ENCODE results near the gene ADAMTSL1.

ADAMTSL1 gene

DNA sequence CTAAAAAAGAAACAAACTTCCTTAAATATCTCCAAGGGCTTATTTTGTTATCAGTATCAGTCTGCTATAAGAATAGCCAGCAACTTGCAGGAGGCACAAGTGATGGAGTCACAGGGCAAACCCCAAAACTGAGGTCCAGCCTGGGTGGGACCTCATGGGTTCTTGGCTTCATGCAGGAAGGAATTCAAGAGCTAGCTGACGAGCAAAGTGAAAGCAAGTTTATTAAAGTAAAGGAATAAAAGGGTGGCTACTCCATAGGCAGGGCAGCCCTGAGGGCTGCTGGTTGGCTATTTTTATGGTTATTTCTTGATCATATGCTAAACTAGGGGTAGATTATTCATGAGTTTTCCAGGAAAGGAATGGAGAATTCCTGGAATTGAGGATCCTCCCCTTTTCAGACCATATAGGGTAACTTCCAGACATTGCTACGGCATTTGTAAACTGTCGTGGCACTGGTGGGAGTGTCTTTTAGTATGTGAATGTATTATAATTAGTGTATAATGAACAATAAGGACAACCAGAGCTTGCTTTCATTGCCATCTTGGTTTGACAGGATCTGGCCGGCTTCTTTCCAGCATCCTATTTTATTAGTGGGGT is 231.9 kb downstream of the ADAMTSL1 start:
- DNase-seq, result no peak

DNA sequence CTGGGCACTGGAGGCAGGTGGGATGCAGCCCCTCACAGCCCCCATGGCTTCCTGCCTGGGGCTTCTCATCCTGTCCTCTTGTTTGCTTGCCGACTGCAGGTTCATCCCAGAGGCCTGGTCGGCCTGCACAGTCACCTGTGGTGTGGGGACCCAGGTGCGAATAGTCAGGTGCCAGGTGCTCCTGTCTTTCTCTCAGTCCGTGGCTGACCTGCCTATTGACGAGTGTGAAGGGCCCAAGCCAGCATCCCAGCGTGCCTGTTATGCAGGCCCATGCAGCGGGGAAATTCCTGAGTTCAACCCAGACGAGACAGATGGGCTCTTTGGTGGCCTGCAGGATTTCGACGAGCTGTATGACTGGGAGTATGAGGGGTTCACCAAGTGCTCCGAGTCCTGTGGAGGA is 232.7 kb downstream of the ADAMTSL1 start:
- DNase-seq, result no peak

DNA sequence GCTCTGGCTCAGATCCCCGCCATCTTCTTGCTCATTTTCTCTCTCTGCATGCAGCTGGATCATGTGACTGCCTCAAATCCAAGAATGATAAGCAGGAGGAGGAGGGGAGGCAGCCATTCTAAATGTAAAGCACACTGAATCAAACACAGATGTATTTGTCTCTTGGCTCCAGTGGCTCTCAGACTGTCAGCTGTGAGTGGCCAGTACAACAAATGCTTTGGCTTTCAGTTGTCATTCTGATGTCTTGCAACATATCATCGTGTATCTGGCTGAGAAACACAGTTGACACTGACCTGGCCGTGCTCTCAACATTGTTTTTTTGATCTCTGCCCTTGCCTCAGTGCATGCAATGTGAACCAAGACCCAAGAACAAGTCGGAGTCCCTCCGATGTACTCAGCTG is 233.1 kb downstream of the ADAMTSL1 start:
- no peak for DNase-seq

DNA sequence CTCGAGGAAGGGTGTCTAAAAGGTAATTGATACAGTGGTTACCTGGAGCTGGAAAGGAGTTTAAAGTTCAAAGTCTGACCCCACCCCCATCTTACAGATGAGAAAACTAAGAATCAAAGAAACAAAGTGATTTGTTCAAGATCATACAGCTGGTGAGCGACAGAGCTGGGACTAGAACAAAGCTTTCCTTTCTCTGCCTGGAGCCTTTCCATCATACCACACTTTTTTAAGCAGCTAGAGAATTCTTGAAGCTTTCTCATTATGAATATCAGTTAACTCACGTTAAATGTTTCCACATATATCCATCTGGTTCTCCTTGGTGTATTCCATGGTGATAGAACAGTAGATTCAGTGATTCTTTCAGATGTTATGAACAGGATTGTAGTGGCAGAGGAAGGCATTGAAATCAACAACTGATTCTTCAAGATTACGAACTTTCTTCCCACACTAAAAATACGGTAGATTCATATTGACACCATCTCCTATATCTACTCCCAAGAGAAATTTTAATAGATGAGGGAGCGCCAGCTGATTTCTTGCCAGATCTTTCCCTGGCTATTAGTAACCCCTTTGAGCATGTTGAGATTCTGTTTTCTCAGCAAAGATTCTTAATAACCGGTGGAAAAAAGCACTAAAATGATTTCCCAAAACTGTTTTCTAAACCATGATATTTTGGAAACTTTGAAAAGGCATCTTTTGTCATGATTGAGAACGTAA is 233.7 kb downstream of the ADAMTSL1 start:
- no peak for DNase-seq

DNA sequence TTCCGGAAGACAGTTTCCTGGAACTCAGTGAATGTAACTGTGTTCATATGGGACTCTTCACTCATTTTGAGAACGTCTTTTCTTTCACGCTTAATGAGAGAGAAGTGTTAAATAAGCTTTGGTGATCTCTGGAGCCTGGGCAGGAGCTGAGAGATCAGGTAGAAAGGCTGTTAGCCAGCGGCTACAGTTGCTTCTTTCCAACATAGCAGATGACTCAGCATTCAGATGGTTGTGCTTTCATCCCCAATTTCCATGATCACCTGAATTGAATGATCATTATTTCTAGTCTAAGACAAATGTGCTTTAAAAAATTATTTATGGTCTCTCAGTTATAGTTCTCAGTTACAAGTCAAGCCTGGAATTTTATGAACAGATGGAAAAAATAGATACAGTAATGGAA is 234.5 kb downstream of the ADAMTSL1 start:
- DNase-seq, result no peak

DNA sequence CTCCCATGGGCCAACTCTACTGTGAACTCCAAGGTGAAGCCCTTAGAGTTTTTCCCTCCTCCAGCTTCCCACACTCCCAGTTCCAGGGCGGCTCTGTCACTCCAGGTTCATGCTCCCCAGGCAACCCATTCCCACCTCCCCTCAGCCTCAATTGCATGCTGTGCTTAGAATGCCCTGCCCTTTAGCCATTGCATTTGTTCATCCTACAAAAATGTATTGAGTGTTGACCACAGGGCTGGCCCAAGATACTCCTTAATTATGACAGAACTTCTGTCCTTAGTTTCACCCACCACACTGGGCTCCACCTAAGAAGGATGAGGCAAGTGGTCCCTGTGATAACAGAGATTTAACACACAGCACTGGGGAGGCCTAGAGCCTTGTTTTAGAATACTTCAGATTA is 236.1 kb downstream of the ADAMTSL1 start:
- no peak for DNase-seq

DNA sequence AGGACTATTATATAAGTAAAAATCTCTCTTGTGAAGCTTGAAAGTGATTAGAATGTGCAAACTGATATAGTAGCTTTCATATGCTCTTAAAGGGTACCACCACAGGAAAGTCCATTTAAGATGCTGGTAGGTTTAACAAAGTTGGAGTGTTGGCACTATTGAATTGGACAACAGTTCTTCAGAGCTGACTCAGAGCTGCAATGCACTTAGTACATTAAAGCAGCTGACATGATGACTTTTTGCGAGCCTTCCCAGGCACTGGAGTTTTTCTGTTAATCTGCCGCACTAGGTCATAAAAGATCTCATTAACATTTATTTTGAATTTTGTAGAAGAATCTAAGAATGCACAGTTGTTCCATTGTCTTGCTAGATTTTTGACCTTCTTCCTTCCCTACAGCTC is 243.8 kb downstream of the ADAMTSL1 start:
- DNase-seq, result no peak

DNA sequence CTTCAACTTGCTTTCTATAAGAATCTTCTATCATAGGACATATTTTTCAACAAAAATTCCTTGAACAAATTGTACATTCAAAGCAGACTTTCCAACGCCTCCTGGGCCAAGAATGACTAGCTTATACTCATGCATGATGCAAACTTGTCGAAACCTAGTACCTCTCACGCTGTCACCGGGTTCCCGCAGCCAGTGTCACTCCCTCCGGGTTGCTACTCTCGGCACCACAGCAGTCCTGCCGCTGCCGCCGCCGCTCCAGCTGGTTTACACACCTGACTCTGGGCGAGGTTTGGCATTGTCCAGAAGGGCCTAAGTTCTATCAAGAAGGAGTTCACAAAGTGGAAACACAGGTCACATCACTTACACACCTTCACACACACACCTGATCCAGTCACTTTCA is 244.4 kb downstream of the ADAMTSL1 start:
- DNase-seq, result no peak

DNA sequence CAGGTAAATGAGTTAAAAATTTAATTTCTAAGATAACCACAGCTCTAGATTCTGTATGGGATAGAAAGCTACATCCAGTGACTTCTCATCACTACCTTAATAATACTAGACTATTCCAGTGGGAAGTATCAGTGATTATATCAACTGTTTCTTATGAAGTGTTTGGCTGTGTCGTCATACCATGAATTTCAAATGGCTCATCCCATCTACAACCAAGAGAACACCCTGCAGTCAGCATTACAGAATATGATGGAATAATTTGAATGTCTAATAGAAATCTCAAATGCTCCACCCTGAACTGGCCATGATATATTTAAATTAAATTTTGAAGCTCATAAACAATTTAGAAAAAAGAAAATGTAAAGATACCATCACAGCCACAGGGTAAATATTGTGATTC is 245.0 kb downstream of the ADAMTSL1 start:
- DNase-seq, result no peak

DNA sequence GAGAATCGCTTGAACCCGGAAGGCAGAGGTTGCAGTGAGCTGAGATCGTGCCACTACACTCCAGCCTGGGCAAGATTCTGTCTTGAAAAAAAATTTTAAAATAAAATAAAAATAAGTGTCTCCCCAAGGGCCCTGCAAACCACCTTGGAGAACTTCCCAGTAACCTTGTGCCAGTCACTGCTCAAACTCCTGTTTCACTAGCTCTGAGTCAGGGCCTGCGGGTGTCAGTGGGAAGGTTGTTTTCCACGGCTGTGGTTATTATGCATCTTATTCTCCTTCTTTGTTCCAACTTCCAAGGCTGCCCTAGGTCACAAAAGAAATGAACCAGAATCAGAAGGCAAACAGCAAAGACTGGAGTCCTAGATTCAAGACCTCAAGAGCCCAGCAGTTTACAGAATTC is 246.7 kb downstream of the ADAMTSL1 start:
- DNase-seq, result no peak

DNA sequence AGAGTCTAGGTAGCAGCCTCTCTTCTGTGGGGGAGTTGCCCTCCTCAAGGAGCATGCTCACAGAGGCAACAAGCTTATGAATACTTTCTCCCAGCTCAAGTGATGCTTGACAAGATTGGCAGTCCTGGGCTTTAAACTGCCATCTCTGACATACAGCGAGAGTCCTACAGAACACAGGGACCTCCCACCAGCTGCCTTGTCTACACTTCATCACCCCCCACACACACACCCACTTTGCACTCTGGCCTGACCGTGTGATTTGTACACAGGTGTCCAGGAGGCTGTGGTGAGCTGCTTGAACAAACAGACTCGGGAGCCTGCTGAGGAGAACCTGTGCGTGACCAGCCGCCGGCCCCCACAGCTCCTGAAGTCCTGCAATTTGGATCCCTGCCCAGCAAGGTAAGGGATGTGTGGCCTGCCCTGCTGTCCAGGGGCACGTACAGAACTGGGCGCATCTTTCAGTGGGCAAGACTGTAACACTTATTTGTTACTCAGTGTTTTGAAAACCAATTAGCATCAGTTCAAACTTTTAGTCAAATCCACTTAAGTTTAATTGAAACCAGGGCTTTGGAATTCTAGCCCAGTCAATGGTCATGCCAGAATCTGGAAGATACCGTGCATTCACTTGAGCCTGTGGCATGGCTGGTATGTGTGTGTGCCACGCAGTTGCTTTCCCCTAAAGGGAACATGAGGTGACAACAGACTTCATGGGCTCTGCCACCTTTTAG is 247.5 kb downstream of the ADAMTSL1 start:
- no peak for DNase-seq

DNA sequence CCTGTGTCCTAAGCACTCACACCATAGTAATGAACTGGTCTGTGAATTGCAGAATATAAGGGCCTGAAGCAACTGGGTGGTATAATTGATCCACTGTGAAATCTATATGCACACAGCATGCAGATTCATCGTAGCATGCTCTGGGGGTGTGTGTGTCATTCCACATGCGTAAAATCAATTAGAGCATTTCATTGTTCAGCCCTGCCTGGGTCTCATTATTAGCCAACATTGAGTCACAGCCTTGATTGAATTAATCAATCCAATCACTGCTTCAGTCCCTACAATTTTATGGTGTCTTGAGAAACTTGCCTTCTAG is 248.0 kb downstream of the ADAMTSL1 start:
- no peak for DNase-seq

DNA sequence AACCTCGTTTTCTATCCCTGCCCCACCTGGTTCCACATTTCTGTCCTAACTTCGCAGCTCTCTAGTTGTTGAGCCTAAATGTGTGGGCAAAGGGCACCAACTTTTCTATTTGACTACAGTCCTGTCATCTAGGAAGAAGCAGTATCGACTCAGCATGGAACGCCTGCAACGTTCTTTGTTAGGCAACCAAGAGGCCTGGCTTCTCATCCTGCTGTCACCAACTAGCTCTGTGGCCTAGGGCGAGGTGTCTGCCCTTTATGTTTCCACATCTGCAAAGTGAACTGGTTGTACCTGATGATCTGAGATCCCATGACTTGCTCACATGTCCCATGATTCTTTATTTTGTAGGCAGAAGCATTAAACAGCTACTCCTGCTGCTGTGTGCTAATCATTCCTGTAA is 248.9 kb downstream of the ADAMTSL1 start:
- DNase-seq, result no peak

DNA sequence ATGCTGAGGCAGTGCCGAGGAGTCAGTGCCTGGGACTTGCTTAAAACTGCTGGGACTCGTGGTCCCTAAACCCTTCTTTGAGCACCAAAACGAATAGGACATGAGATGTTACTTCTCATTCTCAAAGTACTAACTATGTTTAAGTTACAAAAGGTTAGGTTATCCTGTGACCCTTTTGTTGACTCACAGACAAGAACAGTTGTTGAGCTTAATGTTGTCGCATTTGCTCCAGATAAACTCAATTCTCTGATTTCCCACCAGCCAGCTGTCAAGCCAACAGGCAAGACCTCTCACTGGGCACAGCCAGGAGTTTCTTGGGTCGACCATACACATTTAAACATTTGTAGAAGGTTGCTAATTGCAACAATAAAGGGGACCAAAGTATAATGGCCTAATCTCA is 249.4 kb downstream of the ADAMTSL1 start:
- DNase-seq, result no peak

DNA sequence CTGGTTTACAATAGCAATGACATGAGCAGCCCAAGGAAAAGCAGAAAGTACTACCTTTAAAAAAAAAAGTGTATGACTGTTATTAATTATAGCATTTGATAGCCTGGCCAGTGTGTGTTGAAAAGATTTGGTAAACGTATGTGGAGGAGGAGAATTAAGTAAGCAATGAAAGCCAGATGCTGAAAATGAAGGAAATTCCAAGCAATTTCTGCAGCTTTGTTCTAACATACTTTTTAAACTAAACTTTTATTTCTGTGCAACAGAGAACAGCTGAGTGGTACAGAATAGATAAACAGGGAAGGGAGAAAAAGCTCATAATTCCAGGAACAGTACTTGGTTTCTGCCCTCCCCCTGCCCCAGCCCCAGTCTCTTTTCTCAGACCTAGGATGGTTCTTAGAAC is 252.6 kb downstream of the ADAMTSL1 start:
- DNase-seq, result no peak

DNA sequence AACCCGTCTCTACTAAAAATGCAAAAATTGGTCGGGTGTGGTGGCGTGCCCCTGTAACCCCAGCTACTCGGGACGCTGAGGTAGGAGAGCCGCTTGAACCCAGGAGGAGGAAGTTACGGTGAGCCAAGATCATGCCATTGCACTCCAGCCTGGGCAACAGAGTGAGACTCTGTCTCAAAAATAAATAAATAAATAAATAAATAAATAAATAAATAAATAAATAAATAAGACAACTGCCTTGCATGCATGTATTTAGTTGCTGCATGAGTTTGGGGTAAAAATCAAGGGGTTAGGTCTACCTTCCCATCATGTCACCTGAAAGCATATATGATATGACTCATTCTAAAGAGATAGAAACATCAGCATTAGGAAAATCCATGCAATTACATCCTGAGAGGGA is 254.0 kb downstream of the ADAMTSL1 start:
- no peak for DNase-seq

DNA sequence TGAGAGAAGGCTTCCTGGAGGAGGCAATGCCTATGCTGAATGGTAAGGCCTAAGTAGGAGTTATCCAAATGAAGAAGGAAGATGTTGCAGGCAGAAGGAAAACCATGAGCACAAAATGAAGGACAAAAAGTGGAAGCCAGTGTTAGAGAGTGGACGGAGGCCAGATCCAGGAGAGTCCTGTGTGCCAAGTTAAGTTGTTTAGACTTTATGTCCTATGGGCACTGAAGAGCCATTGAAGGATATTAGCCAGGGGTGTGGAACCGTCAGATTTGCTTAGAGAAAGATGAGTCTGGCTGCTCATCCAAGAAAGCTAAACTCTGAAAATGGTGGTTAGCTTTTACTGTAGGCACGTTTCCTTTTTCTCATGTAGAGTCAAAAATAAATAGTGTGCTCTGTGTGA is 254.7 kb downstream of the ADAMTSL1 start:
- no peak for DNase-seq

DNA sequence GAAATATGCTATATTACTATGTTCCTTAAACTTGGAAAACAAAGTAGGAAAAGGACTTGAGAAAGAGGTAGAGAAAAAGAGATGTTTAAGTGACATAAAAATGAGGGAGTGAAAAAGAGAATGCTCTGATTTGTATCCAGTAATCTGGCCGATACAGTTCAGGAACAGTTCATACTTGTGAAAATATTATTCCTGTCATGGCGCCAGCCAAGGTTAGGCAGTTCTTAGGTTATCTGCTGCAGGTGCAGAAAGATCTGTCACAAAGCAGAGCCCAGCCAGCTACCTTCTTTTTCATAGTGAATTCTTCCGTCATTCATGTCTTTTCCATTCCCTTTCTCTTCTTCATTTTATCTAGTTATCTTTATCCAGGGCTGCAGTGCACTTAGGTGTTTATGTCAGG is 256.3 kb downstream of the ADAMTSL1 start:
- no peak for DNase-seq

DNA sequence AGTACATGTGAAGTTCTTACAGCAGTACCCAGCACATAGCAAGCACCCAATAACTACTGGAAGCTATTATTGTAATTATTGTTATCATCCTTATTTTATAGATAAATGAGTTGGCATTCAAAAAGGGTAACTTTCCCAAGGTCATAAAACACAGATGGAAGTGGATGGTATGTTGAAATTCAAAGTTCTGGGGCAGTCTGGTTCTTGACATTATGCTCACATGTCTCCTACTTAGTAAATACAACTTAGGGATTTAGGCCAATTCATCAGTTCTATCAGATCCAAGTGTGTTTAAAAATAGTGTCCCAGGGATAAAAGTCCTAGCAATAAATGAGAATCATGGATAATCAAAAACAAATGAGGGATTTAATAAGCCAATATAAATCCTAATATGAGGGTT is 265.2 kb downstream of the ADAMTSL1 start:
- DNase-seq, result no peak

DNA sequence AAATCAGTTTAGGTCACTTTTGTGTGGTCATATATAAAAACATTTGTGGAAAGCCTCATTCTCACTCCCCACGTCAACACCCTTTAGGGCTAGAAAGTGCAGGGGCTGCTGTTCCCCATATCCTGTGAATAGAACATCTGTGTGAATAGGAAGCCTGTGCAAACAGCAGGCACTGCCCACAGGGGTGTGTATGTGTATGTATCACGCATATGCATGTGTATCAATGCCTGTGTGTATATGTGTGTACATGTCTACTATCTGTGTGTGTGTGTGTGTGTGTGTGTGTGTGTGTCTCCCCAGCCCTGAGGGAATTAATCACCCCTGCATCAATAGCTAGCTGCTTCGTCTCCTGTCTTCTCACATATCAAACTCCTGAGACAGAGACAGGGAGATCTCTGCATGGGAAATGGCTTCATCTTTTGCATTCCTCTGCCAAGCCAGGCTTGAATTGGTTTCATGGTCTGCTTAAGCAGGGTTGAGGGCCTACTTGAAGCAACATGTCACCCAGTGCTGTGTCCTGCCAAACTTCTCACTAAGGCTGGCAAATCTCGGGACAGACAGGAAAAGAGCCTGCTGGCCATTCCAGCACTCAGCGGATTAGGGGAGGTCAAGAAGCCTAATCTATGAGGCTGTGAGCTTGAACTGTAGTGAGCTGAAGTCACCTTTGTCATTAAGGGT is 265.8 kb downstream of the ADAMTSL1 start:
- DNase-seq, result no peak

DNA sequence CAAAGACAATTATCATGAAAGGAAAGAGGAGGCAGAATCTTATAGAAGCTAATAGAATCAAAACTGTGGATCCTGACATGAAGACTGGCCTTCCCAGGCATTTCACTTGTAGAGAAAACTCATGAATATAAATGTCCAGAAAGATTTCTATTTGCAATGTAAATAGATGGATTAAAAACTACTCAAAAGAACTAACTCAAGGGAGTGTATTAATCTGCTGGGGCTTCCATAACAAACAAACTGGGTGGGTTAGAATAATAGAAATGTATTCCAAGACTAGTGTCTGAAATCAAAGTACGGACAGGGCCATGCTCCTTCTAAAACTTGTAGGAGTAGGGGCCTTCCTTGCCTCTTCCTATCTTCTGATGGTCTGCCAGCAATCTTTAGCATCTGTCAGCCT is 267.4 kb downstream of the ADAMTSL1 start:
- no peak for DNase-seq

DNA sequence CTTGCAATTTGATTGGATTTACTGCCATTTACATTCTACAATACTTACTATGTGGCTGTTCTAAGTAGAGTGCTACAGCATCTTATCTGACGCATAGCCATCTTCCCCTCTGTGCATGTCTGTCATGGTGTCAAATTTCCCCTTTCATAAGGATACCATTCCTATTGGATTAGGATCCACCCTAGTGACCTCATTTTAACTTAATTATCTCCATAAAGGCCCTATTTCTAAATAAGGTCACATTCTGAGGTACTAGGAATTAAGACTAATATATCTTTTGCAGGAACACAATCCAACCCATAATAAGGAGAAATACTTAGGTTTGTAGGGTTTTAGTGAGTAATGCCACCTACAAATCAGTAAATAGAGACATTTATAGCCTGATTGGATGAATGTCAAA is 268.0 kb downstream of the ADAMTSL1 start:
- DNase-seq, result no peak

DNA sequence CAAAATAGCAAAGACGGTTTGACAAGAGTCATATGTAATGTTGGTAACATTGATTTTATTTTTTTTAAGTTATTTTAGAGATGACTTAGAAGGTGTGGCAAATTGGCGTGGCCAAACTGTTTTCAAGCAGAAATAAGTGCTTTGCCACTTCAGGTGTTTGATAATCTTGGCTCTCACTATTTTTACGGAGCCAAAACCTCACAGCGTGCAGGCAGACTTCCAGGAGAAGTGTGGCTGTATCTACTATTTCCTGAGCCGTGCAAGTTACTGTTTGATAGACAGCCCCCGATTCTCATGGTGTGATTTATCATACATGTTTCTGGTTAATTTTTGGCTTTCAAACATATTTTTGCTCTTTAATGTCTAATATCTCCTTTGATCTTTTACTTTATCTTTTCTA is 269.5 kb downstream of the ADAMTSL1 start:
- DNase-seq, result no peak

DNA sequence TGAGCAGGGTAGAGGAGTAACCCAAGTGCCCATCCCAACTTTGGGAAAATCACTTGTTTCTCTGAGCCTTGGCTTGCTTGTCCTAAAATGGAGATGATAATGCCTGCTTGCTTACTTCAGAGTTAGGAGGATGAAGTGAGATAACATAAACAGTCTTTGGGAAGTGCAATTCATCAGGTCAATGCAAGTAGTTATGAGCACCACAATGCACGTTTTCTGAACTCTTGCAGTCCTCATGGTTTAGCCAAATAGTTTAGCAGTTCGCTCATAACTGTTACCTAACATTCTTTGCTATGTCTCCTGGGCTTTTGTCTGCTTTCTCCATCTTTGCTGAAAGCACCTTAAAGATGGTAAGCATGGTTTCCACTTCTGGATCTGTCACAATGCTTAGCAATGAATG is 270.0 kb downstream of the ADAMTSL1 start:
- no peak for DNase-seq

Data from KG1 (cell line).